HEK293 (cell line): ENCODE measurements around the gene ZNF664.

Experiments
- ZNF664 ChIP-seq: fragments of 450-650 bp; formaldehyde crosslinking; IDR thresholded peaks from 2 replicates; pipeline ENCODE4 v1.5.1; 2016; ENCODE audit warnings: missing biosample characterization, missing genetic modification characterization
- TF ChIP-seq, protein P1 (sequence below): fragments of 450-650 bp; formaldehyde crosslinking; IDR thresholded peaks from 2 replicates; pipeline ENCODE4 v1.5.1; 2016; ENCODE audit warnings: missing biosample characterization, missing genetic modification characterization

DNA sequence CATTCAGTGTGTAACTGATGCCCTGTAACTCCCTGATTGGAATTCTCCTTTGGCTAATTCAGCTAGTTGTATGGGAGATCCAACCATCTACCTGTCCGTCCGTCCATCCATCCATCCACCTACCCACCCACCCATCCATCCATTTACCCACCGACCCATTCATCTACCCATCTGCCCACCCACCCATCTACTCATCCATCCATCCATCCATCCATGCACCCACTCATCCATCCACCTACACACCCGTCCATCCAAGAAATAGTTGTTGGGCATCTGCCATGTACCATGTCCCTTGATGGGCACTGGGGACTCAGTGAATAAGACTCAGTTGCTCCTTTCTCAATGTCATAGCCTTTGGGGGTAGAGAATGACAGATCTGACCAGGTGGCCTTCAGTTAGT is 48.5 kb upstream of the ZNF664 start:
- TF ChIP-seq, protein P1, sequence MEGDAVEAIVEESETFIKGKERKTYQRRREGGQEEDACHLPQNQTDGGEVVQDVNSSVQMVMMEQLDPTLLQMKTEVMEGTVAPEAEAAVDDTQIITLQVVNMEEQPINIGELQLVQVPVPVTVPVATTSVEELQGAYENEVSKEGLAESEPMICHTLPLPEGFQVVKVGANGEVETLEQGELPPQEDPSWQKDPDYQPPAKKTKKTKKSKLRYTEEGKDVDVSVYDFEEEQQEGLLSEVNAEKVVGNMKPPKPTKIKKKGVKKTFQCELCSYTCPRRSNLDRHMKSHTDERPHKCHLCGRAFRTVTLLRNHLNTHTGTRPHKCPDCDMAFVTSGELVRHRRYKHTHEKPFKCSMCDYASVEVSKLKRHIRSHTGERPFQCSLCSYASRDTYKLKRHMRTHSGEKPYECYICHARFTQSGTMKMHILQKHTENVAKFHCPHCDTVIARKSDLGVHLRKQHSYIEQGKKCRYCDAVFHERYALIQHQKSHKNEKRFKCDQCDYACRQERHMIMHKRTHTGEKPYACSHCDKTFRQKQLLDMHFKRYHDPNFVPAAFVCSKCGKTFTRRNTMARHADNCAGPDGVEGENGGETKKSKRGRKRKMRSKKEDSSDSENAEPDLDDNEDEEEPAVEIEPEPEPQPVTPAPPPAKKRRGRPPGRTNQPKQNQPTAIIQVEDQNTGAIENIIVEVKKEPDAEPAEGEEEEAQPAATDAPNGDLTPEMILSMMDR (tag by site-specific recombination) = no peak
- no peak for TF ChIP-seq ZNF664 (tag by site-specific recombination)
